Endothelial cell of umbilical vein (primary cell): ENCODE data around the gene REEP2. TPM values are rescaled to one million over a fixed set of nuclear protein-coding genes. Genes with fewer than 3 reads are reported as not detected.

Experiments used
- BruUV-seq: library from RNA; stranded (reverse); fragments of 400-500 nt; replicated peaks from 2 replicates; lab custom pipeline; 2021; lab: Mats Ljungman, UMichigan
- CTCF ChIA-PET: fragments of 300-600, 350-600 bp; sonication (Branson Sonifier 250); formaldehyde crosslinking; loops from one replicate; lab custom pipeline; 2021; ENCODE audit warnings: antibody characterized with exemption, inconsistent platforms; lab: Charles Lee
- POLR2A ChIA-PET: fragments of 300-600, 350-600 bp; sonication (Branson Sonifier 250); formaldehyde crosslinking; loops from one replicate; lab custom pipeline; 2021; ENCODE audit warnings: antibody characterized with exemption, inconsistent platforms; lab: Charles Lee
- DNase-seq: peaks from one replicate; pipeline ENCODE4 v3.0.0-alpha.2; 2011; ENCODE audit warnings: low read depth, low spot score
- FAIRE-seq: peaks from 2 replicates; lab custom pipeline; 2011; peaks lifted over from hg19 to GRCh38; lab: Jason Lieb, UNC
- H2AFZ ChIP-seq: 2 replicates; pipeline ENCODE4 v1.6.0; 2012; ENCODE audit warnings: low read depth, low read length, control low read depth, inconsistent platforms
- H3K27ac ChIP-seq: 2 replicates; pipeline ENCODE4 v1.5.1; 2011; ENCODE audit warnings: low read depth, mild to moderate bottlenecking, control low read depth, low read length, moderate library complexity; ENCODE audit not compliant: insufficient read depth
- H3K27me3 ChIP-seq, 2 experiments: 2 replicates each; pipeline versions ENCODE4 v1.6.0 to v1.6.1; 2011; ENCODE audit warnings: low read length in 2 of 2, mixed read lengths in 1 of 2; ENCODE audit not compliant: control insufficient read depth in 2 of 2, insufficient read depth in 2 of 2
- H3K36me3 ChIP-seq, 2 experiments: 2 replicates in 1 of 2; 3 replicates in 1 of 2; pipeline ENCODE4 v1.5.1; 2011; ENCODE audit warnings: low read length in 2 of 2, mild to moderate bottlenecking in 1 of 2, moderate library complexity in 1 of 2; ENCODE audit not compliant: control insufficient read depth in 2 of 2, insufficient read depth in 2 of 2; ENCODE audit errors: extremely low read depth in 1 of 2
- H3K4me1 ChIP-seq: 3 replicates; pipeline ENCODE4 v1.5.1; 2011; ENCODE audit warnings: mild to moderate bottlenecking, low read length; ENCODE audit not compliant: control insufficient read depth, insufficient read depth; ENCODE audit errors: extremely low read depth
- H3K4me2 ChIP-seq: 2 replicates; pipeline ENCODE4 v1.6.1; 2011; ENCODE audit warnings: low read length, control low read depth, mixed read lengths; ENCODE audit not compliant: insufficient read depth
- H3K4me3 ChIP-seq, 3 experiments: fragments of 200-600 bp in 1 of 3; sonication (generic), shearing (Covaris generic) in 1 of 3; replicated peaks in 1 of 3; 2 replicates each; pipeline ENCODE4 v1.5.1; 2011 to 2016; ENCODE audit warnings: control low read depth in 3 of 3, low read length in 3 of 3, mild to moderate bottlenecking in 2 of 3, inconsistent platforms in 1 of 3, low read depth in 1 of 3, moderate library complexity in 1 of 3; ENCODE audit not compliant: insufficient read depth in 1 of 3
- H3K79me2 ChIP-seq: 2 replicates; pipeline ENCODE4 v1.6.0; 2012; ENCODE audit warnings: low read length, inconsistent platforms; ENCODE audit not compliant: control insufficient read depth, insufficient read depth
- H3K9ac ChIP-seq: replicated peaks from 2 replicates; pipeline ENCODE3; 2011; ENCODE audit warnings: low read length, control low read depth; ENCODE audit not compliant: insufficient read depth; ENCODE audit errors: extremely low read depth
- H3K9me1 ChIP-seq: replicated peaks from 3 replicates; pipeline ENCODE4 v1.6.0; 2011; ENCODE audit warnings: mild to moderate bottlenecking, low read length; ENCODE audit not compliant: control insufficient read depth, insufficient read depth; ENCODE audit errors: extremely low read depth
- H3K9me3 ChIP-seq: replicated peaks from 2 replicates; pipeline ENCODE4 v1.5.1; 2012; ENCODE audit warnings: low read length, inconsistent platforms; ENCODE audit not compliant: control insufficient read depth, insufficient read depth
- H4K20me1 ChIP-seq: replicated peaks from 2 replicates; pipeline ENCODE3; 2011; ENCODE audit warnings: mild to moderate bottlenecking, low read length; ENCODE audit not compliant: control insufficient read depth, insufficient read depth; ENCODE audit errors: extremely low read depth
- CTCF ChIP-seq, 2 donors: IDR thresholded peaks; 1 replicate in 1 of 2; 2 replicates in 1 of 2; pipeline ENCODE4 v1.5.1; 2011; ENCODE audit warnings: low read length in 2 of 2, mild to moderate bottlenecking in 2 of 2, moderate library complexity in 2 of 2, control low read depth in 1 of 2, inconsistent platforms in 1 of 2, low read depth in 1 of 2; ENCODE audit not compliant: insufficient read depth in 1 of 2; ENCODE audit errors: extremely low read depth in 1 of 2
- GATA2 ChIP-seq: IDR thresholded peaks from 2 replicates; pipeline ENCODE4 v1.7.0; 2011; ENCODE audit warnings: low read depth, mild to moderate bottlenecking, moderate library complexity, mixed read lengths, low read length; ENCODE audit not compliant: insufficient read length, insufficient read depth
- JUN ChIP-seq: IDR thresholded peaks from 2 replicates; pipeline ENCODE4 v1.6.1; 2011; ENCODE audit warnings: borderline replicate concordance, low read depth; ENCODE audit not compliant: insufficient read length, insufficient read depth
- MAX ChIP-seq: IDR thresholded peaks from 2 replicates; pipeline ENCODE4 v1.6.1; 2011; ENCODE audit not compliant: insufficient read depth, insufficient read length
- MYC ChIP-seq: IDR thresholded peaks from one replicate; pipeline ENCODE4 v1.6.1; 2011; ENCODE audit warnings: mild to moderate bottlenecking, low read depth, low read length
- POLR2A ChIP-seq: IDR thresholded peaks from 2 replicates; pipeline ENCODE4 v1.6.1; 2012; ENCODE audit warnings: low read depth, mild to moderate bottlenecking, control low read depth, low read length
- POLR2AphosphoS5 ChIP-seq: IDR thresholded peaks from 2 replicates; pipeline ENCODE4 v1.6.1; 2012; ENCODE audit warnings: low read depth, mild to moderate bottlenecking, control low read depth, low read length, moderate library complexity; ENCODE audit not compliant: insufficient read depth
- dilution Hi-C: fragments of 300-500 bp; cut with MboI; formaldehyde crosslinking; loops from one replicate; pipeline ENCODE4 v1.15.0; 2019; ENCODE audit warnings: low sequenced_read_pairs; ENCODE audit not compliant: extremely low pct_ligation_motif_present
- intact Hi-C: fragments of 100-400 bp; cut with micrococcal nuclease; formaldehyde crosslinking; loops from one replicate; pipeline ENCODE4 v1.10.0; 2022
- polyA plus RNA-seq, 4 experiments: library from polyadenylated mRNA; depleted of rRNA in 3 of 4; stranded (reverse) in 3 of 4; unstranded in 1 of 4; fragments of >200 nt; gene quantifications; 2 replicates each; pipeline versions ENCODE4 v1.2.1 to v1.2.3, GENCODE V29; 2011 to 2012; ENCODE audit warnings: missing spikeins in 1 of 4
- total RNA-seq: library from RNA; stranded (reverse); gene quantifications from 2 replicates; pipeline ENCODE4 v1.2.3, GENCODE V29; 2021

REEP2 gene
- total and polyA plus RNA-seq, 2 donors (not counting 3 experiments of a cell fraction or from before 2014, with no cell fraction given), result 4.0 to 4.8 TPM

- BruUV-seq, result no TSS peak
- Histone ChIP-seq H3K9ac (peak overlapping the region; percentile 47), H3K27ac (no peak overlapping the region), H3K4me3 (peak overlapping the region; percentile 24 to 53 (median 33)), H2AFZ (peak overlapping the region; percentile 94), H4K20me1 (no peaks in the 10 kb centered on the region), H3K79me2 (no peaks in the 10 kb centered on the region), H3K9me3 (no peaks in the 10 kb centered on the region), H3K4me2 (peak overlapping the region; percentile 75), H3K9me1 (no peaks in the 10 kb centered on the region), H3K4me1 (peaks cover 9% of the 10 kb centered on the region), H3K36me3 (no peaks in the 10 kb centered on the region), H3K27me3 (peaks cover 11 to 22% of the 10 kb centered on the region in 2 experiments)
- intact Hi-C loops, result loop anchor here (1.0 kb wide), 1 partner anchor 27 kb away; the partner anchor contains the start of gene EGR1
- peak; percentile 84 for DNase-seq
- POLR2A ChIA-PET, result interaction anchor here (1.8 kb wide), 1 partner anchor 27 kb away, joined by 6 read pairs; the partner anchor contains the start of gene EGR1
- FAIRE-seq, result peak; percentile 68
- TF ChIP-seq POLR2A, result no peak
- TF ChIP-seq POLR2AphosphoS5, result no peak
- CTCF ChIA-PET, result interaction anchor here (2.3 to 2.5 kb wide), 2 partner anchors 12 to 27 kb away, joined by 16 to 18 read pairs; partner anchors contain the start of gene EGR1
- dilution Hi-C loops, result no loop called here
Observed at GRCh38 chr5:138491669-138492559, 53.1 kb downstream of the REEP2 start.

- dilution Hi-C loops, result no loop called here
- BruUV-seq, result TSS peak; percentile 76
Observed at GRCh38 chr5:138492560-138493045, 53.7 kb downstream of the REEP2 start.

More at GRCh38 chr5:138492560-138493045, 53.7 kb downstream of the REEP2 start:
- peak overlapping the region; percentile 47 for H3K9ac ChIP-seq
- no peaks in the 10 kb centered on the region for H3K36me3 ChIP-seq
- H3K27ac ChIP-seq, result no peak overlapping the region
- POLR2A ChIA-PET, result interaction anchor here (1.8 kb wide), 1 partner anchor 28 kb away, joined by 6 read pairs; the partner anchor contains the start of gene EGR1
- no peaks in the 10 kb centered on the region for H3K9me1 ChIP-seq
- peak overlapping the region; percentile 75 for H3K4me2 ChIP-seq
- FAIRE-seq, result peak; percentile 47
- CTCF ChIA-PET, result interaction anchor here (2.3 to 2.5 kb wide), 2 partner anchors 11 to 28 kb away, joined by 16 to 18 read pairs; partner anchors contain the start of gene EGR1
- no peaks in the 10 kb centered on the region for H4K20me1 ChIP-seq
- H3K79me2 ChIP-seq, result no peaks in the 10 kb centered on the region
- no peak for DNase-seq
- TF ChIP-seq MYC (no peak), POLR2A (no peak), CTCF (IDR thresholded peaks at IDR 0.05; ENCODE audit: extremely low read depth in 1 of 2, insufficient read depth in 1 of 2, low read depth in 1 of 2, low read length in 2 of 2) (no peak), GATA2 (no peak), JUN (no peak), MAX (no peak)
- peak overlapping the region; percentile 24 to 53 (median 33) for H3K4me3 ChIP-seq
- peaks cover 9% of the 10 kb centered on the region for H3K4me1 ChIP-seq
- H3K9me3 ChIP-seq, result no peaks in the 10 kb centered on the region
- intact Hi-C loops, result loop anchor here (1.0 kb wide), 1 partner anchor 27 kb away; the partner anchor contains the start of gene EGR1
- peak overlapping the region; percentile 94 for H2AFZ ChIP-seq
- H3K27me3 ChIP-seq, result peaks cover 11 to 22% of the 10 kb centered on the region in 2 experiments
